ENCODE results near the gene CLDN9.
A peak's percentile ranks its signal among the peaks of the same experiment; 100 is the strongest.

Gene CLDN9

GRCh38 chr16:2974319-2975056 lies 38.2 kb upstream of the CLDN9 start:
- no peak for DNase-seq (ENCODE audit: low read depth)

- no peak for DNase-seq (ENCODE audit: low read depth)
These were observed 37.4 kb upstream of the CLDN9 start for GRCh38 chr16:2975161-2975795.

GRCh38 chr16:2976201-2976600 lies 36.5 kb upstream of the CLDN9 start:
- DNase-seq (ENCODE audit: low read depth) = no peak

GRCh38 chr16:2976673-2977072 lies 36.0 kb upstream of the CLDN9 start:
- no peak for DNase-seq (ENCODE audit: low read depth)

GRCh38 chr16:2977440-2977839 lies 35.3 kb upstream of the CLDN9 start:
- no peak for DNase-seq (ENCODE audit: low read depth)

GRCh38 chr16:2979669-2980226 lies 33.0 kb upstream of the CLDN9 start:
- DNase-seq (ENCODE audit: low read depth) = no peak

GRCh38 chr16:2980227-2981176 lies 32.2 kb upstream of the CLDN9 start, which contains the start of gene PKMYT1:
TSS of gene PKMYT1 (minus strand) at chr16:2980446. CDS start at chr16:2979657, 789 bp downstream.
- peak; percentile 84 for DNase-seq (ENCODE audit: low read depth)

- DNase-seq (ENCODE audit: low read depth) = no peak
These were observed 31.4 kb upstream of the CLDN9 start for GRCh38 chr16:2981177-2981898.

GRCh38 chr16:2981899-2982250 lies 30.8 kb upstream of the CLDN9 start:
- DNase-seq (ENCODE audit: low read depth) = no peak

GRCh38 chr16:2982402-2982801 lies 30.3 kb upstream of the CLDN9 start:
- no peak for DNase-seq (ENCODE audit: low read depth)

GRCh38 chr16:2983706-2984136 lies 29.0 kb upstream of the CLDN9 start:
- DNase-seq (ENCODE audit: low read depth) = no peak

- no peak for DNase-seq (ENCODE audit: low read depth)
These were observed 27.3 kb upstream of the CLDN9 start for GRCh38 chr16:2985462-2985861.

- no peak for DNase-seq (ENCODE audit: low read depth)
These were observed 26.8 kb upstream of the CLDN9 start for GRCh38 chr16:2985893-2986355.

- DNase-seq (ENCODE audit: low read depth) = no peak
These were observed 26.0 kb upstream of the CLDN9 start for GRCh38 chr16:2986623-2987188.

- DNase-seq (ENCODE audit: low read depth) = no peak
These were observed 25.4 kb upstream of the CLDN9 start for GRCh38 chr16:2987286-2987685.

GRCh38 chr16:2987833-2988232 lies 24.9 kb upstream of the CLDN9 start:
- no peak for DNase-seq (ENCODE audit: low read depth)

GRCh38 chr16:2988590-2989099 lies 24.1 kb upstream of the CLDN9 start:
- DNase-seq (ENCODE audit: low read depth) = no peak

- DNase-seq (ENCODE audit: low read depth) = no peak
These were observed 21.8 kb upstream of the CLDN9 start for GRCh38 chr16:2990891-2991290.

GRCh38 chr16:2991566-2992261 lies 21.0 kb upstream of the CLDN9 start:
- no peak for DNase-seq (ENCODE audit: low read depth)

GRCh38 chr16:2992383-2993081 lies 20.2 kb upstream of the CLDN9 start:
- no peak for DNase-seq (ENCODE audit: low read depth)

Data from T-helper 22 cell (primary cell).